GM12878 (cell line): ENCODE data around the gene GPC5. TPM values are rescaled to one million over a fixed set of nuclear protein-coding genes. Genes with fewer than 3 reads are reported as not detected.

ENCODE experiments used
- ATAC-seq: fragments of 200-7000 bp; cut with Tn5 transposase; 3 replicates; pipeline ENCODE4 v1.9.1; 2020; ENCODE audit warnings: mild to moderate bottlenecking, moderate library complexity
- BruUV-seq: library from RNA; stranded (reverse); fragments of 400-500 nt; replicated peaks from 2 replicates; lab custom pipeline; 2021; lab: Mats Ljungman, UMichigan
- CTCF ChIA-PET: fragments of 300-600 bp; sonication (Branson Sonifier 250); formaldehyde crosslinking; extraction: SDS; loops from one replicate; lab custom pipeline; 2021; ENCODE audit warnings: inconsistent platforms; lab: Yijun Ruan, JAX
- POLR2A ChIA-PET: fragments of 350-600 bp; formaldehyde crosslinking; extraction: SDS; loops from one replicate; lab custom pipeline; 2021; ENCODE audit warnings: inconsistent platforms; lab: Charles Lee
- RAD21 ChIA-PET: fragments of 300-600 bp; sonication (Branson Sonifier 250); formaldehyde crosslinking; loops from one replicate; lab custom pipeline; 2023; ENCODE audit warnings: antibody characterized with exemption; ENCODE audit not compliant: unreplicated experiment; lab: Charles Lee
- SMC1A ChIA-PET: fragments of 300-600 bp; sonication (Branson Sonifier 250); formaldehyde crosslinking; loops from one replicate; lab custom pipeline; 2023; ENCODE audit not compliant: unreplicated experiment, uncharacterized antibody; lab: Charles Lee
- DNase-seq: peaks from one replicate; pipeline ENCODE4 v3.0.0-alpha.2; 2011; ENCODE audit warnings: low read depth, low spot score
- FAIRE-seq: peaks from 3 replicates; lab custom pipeline; 2011; peaks lifted over from hg19 to GRCh38; lab: Jason Lieb, UNC
- H2AFZ ChIP-seq: 2 replicates; pipeline ENCODE4 v1.6.0; 2011; ENCODE audit warnings: low read depth, low read length, control low read depth; ENCODE audit not compliant: control insufficient read depth
- H3K27ac ChIP-seq: 2 replicates; pipeline ENCODE4 v1.5.1; 2011; ENCODE audit warnings: control low read depth; ENCODE audit not compliant: control insufficient read depth, insufficient read depth
- H3K27me3 ChIP-seq, 2 experiments: replicated peaks in 1 of 2; 2 replicates each; pipeline versions ENCODE4 v1.6.0 to v1.6.1; 2011; ENCODE audit warnings: low read length in 1 of 2; ENCODE audit not compliant: control insufficient read depth in 2 of 2, insufficient read depth in 2 of 2
- H3K36me3 ChIP-seq, 2 experiments: 2 replicates each; pipeline ENCODE4 v1.5.1; 2011; ENCODE audit warnings: low read length in 1 of 2; ENCODE audit not compliant: control insufficient read depth in 2 of 2, insufficient read depth in 2 of 2
- H3K4me1 ChIP-seq: 2 replicates; pipeline ENCODE4 v1.6.1; 2011; ENCODE audit warnings: mild to moderate bottlenecking, low read length, moderate library complexity, mixed read lengths; ENCODE audit not compliant: control insufficient read depth, insufficient read depth
- H3K4me2 ChIP-seq: 2 replicates; pipeline ENCODE4 v1.6.0; 2011; ENCODE audit warnings: control low read depth; ENCODE audit not compliant: control insufficient read depth, insufficient read depth
- H3K4me3 ChIP-seq: fragments of 200-600 bp; sonication (generic); 2 replicates; pipeline ENCODE4 v1.5.1; 2016
- H3K79me2 ChIP-seq: 2 replicates; pipeline ENCODE4 v1.6.0; 2011; ENCODE audit warnings: low read length; ENCODE audit not compliant: control insufficient read depth, insufficient read depth
- H3K9ac ChIP-seq: 2 replicates; pipeline ENCODE4 v1.8.0; 2011; ENCODE audit warnings: low read length, control low read depth, mixed read lengths; ENCODE audit not compliant: control insufficient read depth, insufficient read depth
- H3K9me3 ChIP-seq: replicated peaks from 3 replicates; pipeline ENCODE4 v1.5.1; 2011; ENCODE audit warnings: mild to moderate bottlenecking, low read length; ENCODE audit not compliant: control insufficient read depth, insufficient read depth
- H4K20me1 ChIP-seq: 2 replicates; pipeline ENCODE4 v1.6.0; 2011; ENCODE audit not compliant: control insufficient read depth, insufficient read depth
- BCL11A ChIP-seq: IDR thresholded peaks from 2 replicates; pipeline ENCODE4 v1.6.1; 2011; ENCODE audit warnings: low read depth, low read length
- BCL3 ChIP-seq: IDR thresholded peaks from 2 replicates; pipeline ENCODE4 v1.6.1; 2011; ENCODE audit warnings: borderline replicate concordance, low read depth, mild to moderate bottlenecking, moderate library complexity, low read length; ENCODE audit not compliant: insufficient read depth, poor library complexity, severe bottlenecking
- BHLHE40 ChIP-seq, 2 experiments: fragments of 450-650 bp in 1 of 2; IDR thresholded peaks; 2 replicates each; pipeline ENCODE4 v1.6.1; 2011 to 2017; ENCODE audit warnings: low read depth in 2 of 2, borderline replicate concordance in 1 of 2, improper control_type of control experiment in 1 of 2, low read length in 1 of 2, mild to moderate bottlenecking in 1 of 2
- BRCA1 ChIP-seq: IDR thresholded peaks from 2 replicates; pipeline ENCODE4 v1.6.1; 2011; ENCODE audit warnings: low read depth, low read length, improper control_type of control experiment
- CEBPB ChIP-seq, 2 experiments: fragments of 150-350 bp in 1 of 2; IDR thresholded peaks; 2 replicates each; pipeline ENCODE4 v1.6.1; 2012 to 2014; ENCODE audit warnings: low read depth in 2 of 2, low read length in 2 of 2, borderline replicate concordance in 1 of 2, inconsistent platforms in 1 of 2
- CHD4 ChIP-seq: fragments of 200-600 bp; sonication (generic); IDR thresholded peaks from 2 replicates; pipeline ENCODE4 v1.6.1; 2016; ENCODE audit warnings: mild to moderate bottlenecking
- GATAD2B ChIP-seq: fragments of 450-650 bp; conservative IDR thresholded peaks from 2 replicates; pipeline ENCODE4 v1.6.1; 2017; ENCODE audit warnings: low read depth, mild to moderate bottlenecking, moderate library complexity
- JUND ChIP-seq: IDR thresholded peaks from 2 replicates; pipeline ENCODE4 v1.6.1; 2012; ENCODE audit warnings: low read depth, mild to moderate bottlenecking, low read length, improper control_type of control experiment, moderate library complexity
- KAT2A ChIP-seq: conservative IDR thresholded peaks from 2 replicates; pipeline ENCODE4 v1.6.1; 2011; ENCODE audit warnings: low read depth, low read length; ENCODE audit not compliant: control insufficient read depth
- MTA3 ChIP-seq: IDR thresholded peaks from 2 replicates; pipeline ENCODE4 v1.6.1; 2012; ENCODE audit warnings: low read length, inconsistent platforms, borderline replicate concordance
- POLR2AphosphoS5 ChIP-seq: IDR thresholded peaks from 2 replicates; pipeline ENCODE4 v1.6.1; 2011; ENCODE audit warnings: mild to moderate bottlenecking, low read length, inconsistent platforms
- SIN3A ChIP-seq: IDR thresholded peaks from 2 replicates; pipeline ENCODE4 v1.6.1; 2012; ENCODE audit warnings: low read depth, low read length, improper control_type of control experiment
- SPI1 ChIP-seq: IDR thresholded peaks from 2 replicates; pipeline ENCODE4 v1.6.1; 2011; ENCODE audit warnings: low read depth, mild to moderate bottlenecking, low read length, moderate library complexity, borderline replicate concordance; ENCODE audit not compliant: insufficient read depth
- SREBF2 ChIP-seq: IDR thresholded peaks from 2 replicates; pipeline ENCODE4 v1.6.1; 2012; ENCODE audit warnings: mild to moderate bottlenecking, low read length
- TARDBP ChIP-seq: IDR thresholded peaks from 2 replicates; pipeline ENCODE4 v1.6.1; 2016; ENCODE audit warnings: borderline replicate concordance
- YY1 ChIP-seq: IDR thresholded peaks from 2 replicates; pipeline ENCODE4 v1.6.1; 2011; ENCODE audit warnings: low read depth, mild to moderate bottlenecking, low read length
- ZNF207 ChIP-seq: fragments of 450-650 bp; IDR thresholded peaks from 2 replicates; pipeline ENCODE4 v1.6.1; 2014; ENCODE audit warnings: antibody characterized with exemption, mild to moderate bottlenecking, borderline replicate concordance
- WGBS: methylation state at CpG from one replicate; pipeline ENCODE4 v1.1.6; 2016; ENCODE audit warnings: low lambda C conversion rate; ENCODE audit not compliant: insufficient replicate concordance, insufficient coverage; ENCODE audit errors: missing lambda C conversion rate; 5-methylcytosine and 5-hydroxymethylcytosine counted together
- in situ Hi-C: fragments of 300-500 bp; cut with MboI; formaldehyde crosslinking; loops from 9 replicates; pipeline ENCODE4 v1.14.3; 2018; ENCODE audit warnings: mixed read lengths
- intact Hi-C: fragments of 100-400 bp; cut with micrococcal nuclease; formaldehyde crosslinking; loops from one replicate; pipeline ENCODE4 v1.14.2; 2022; ENCODE audit not compliant: unreplicated experiment
- polyA plus RNA-seq, 11 experiments: library from polyadenylated mRNA; depleted of rRNA in 4 of 11; unstranded in 6 of 11; stranded (reverse) in 5 of 11; fragments of >200 nt; fragmentation: Nextera tagmentation in 4 of 11; fragmentation: Illumina TruSeq in 1 of 11; extraction: Ambion mirVana in 4 of 11; extraction: Trizol in 1 of 11; gene quantifications; 1 replicate in 1 of 11; 2 replicates in 10 of 11; pipeline versions ENCODE4 v1.2.1 to v1.2.3, GENCODE V29; 2011 to 2016; ENCODE audit warnings: inconsistent platforms in 2 of 11, missing spikeins in 2 of 11, low read depth in 1 of 11
- total RNA-seq, 4 experiments: library from RNA; depleted of rRNA in 3 of 4; stranded (reverse); fragments of >200 nt in 3 of 4; fragmentation: Illumina TruSeq in 1 of 4; extraction: Trizol in 1 of 4; gene quantifications; 2 replicates each; pipeline versions ENCODE4 v1.2.1 to v1.2.3, GENCODE V29; 2013 to 2021
- TF ChIP-seq, protein P1 (sequence below): IDR thresholded peaks from 2 replicates; pipeline ENCODE4 v1.6.1; 2012; ENCODE audit warnings: low read depth, low read length, improper control_type of control experiment
- TF ChIP-seq, protein P2 (sequence below): fragments of 450-650 bp; IDR thresholded peaks from 2 replicates; pipeline ENCODE4 v1.6.1; 2017; ENCODE audit warnings: antibody characterized with exemption, mild to moderate bottlenecking, moderate library complexity

Gene GPC5
- total and polyA plus RNA-seq, 10 of the 15 experiments (the other 5 are each of a cell fraction or from before 2014, with no cell fraction given): 0.05 to 0.87 (median 0.44) TPM; not detected in 1

GRCh38 chr13:91557328-91558090, 159.1 kb downstream of the GPC5 start (continued):
- TF ChIP-seq, protein P1, sequence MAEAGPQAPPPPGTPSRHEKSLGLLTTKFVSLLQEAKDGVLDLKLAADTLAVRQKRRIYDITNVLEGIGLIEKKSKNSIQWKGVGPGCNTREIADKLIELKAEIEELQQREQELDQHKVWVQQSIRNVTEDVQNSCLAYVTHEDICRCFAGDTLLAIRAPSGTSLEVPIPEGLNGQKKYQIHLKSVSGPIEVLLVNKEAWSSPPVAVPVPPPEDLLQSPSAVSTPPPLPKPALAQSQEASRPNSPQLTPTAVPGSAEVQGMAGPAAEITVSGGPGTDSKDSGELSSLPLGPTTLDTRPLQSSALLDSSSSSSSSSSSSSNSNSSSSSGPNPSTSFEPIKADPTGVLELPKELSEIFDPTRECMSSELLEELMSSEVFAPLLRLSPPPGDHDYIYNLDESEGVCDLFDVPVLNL: no peak
- TF ChIP-seq KAT2A (no peak), POLR2AphosphoS5 (no peak), SREBF2 (no peak), YY1 (no peak), MTA3 (no peak), BRCA1 (no peak), ZNF207 (no peak), CHD4 (no peak), TARDBP (no peak)

DNA sequence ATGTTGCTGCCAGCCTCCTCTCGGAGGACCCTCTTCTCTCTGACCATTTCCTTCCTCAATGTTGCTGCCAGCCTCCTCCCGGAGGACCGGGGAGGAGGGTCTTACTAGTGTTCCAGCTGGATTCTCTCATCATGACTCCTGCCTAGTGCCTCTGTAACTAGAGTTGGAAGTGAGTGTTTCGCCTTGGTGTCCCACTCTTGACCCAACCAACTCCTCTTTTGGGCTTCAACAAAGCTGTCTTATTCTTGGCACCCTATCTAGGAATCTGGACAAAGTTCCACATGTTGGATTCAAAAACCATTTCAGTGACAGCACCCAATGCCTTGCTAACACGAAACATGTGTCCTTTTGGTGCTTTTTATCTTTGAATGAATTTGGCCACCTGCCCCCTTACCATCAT, 165.4 kb downstream of the GPC5 start:
- no peak for DNase-seq
- Histone ChIP-seq H3K27ac (no peak overlapping the region), H3K79me2 (no peaks in the 10 kb centered on the region), H3K4me3 (no peak overlapping the region), H3K4me1 (no peaks in the 10 kb centered on the region), H2AFZ (no peak overlapping the region), H3K4me2 (no peak overlapping the region), H3K27me3 (no peaks in the 10 kb centered on the region), H4K20me1 (no peaks in the 10 kb centered on the region), H3K9ac (no peak overlapping the region), H3K9me3 (no peaks in the 10 kb centered on the region), H3K36me3 (no peaks in the 10 kb centered on the region)
- no TSS peak for BruUV-seq
- ChIA-PET POLR2A (no interaction called here), RAD21 (no interaction called here), SMC1A (no interaction called here), CTCF (no interaction called here)
- no peak for ATAC-seq
- WGBS: 40% methylated on average over 5 of the region's 5 CpGs
- no peak for FAIRE-seq
- in situ Hi-C loops (no loop called here), intact Hi-C loops (no loop called here)
- TF ChIP-seq SPI1: no peak
- no peak for TF ChIP-seq CEBPB (IDR thresholded peaks at IDR 0.05; ENCODE audit: borderline replicate concordance in 1 of 2, low read depth in 2 of 2, low read length in 2 of 2)
- no peak for TF ChIP-seq JUND
- TF ChIP-seq GATAD2B: no peak
- TF ChIP-seq SIN3A: no peak
- TF ChIP-seq, protein P2, sequence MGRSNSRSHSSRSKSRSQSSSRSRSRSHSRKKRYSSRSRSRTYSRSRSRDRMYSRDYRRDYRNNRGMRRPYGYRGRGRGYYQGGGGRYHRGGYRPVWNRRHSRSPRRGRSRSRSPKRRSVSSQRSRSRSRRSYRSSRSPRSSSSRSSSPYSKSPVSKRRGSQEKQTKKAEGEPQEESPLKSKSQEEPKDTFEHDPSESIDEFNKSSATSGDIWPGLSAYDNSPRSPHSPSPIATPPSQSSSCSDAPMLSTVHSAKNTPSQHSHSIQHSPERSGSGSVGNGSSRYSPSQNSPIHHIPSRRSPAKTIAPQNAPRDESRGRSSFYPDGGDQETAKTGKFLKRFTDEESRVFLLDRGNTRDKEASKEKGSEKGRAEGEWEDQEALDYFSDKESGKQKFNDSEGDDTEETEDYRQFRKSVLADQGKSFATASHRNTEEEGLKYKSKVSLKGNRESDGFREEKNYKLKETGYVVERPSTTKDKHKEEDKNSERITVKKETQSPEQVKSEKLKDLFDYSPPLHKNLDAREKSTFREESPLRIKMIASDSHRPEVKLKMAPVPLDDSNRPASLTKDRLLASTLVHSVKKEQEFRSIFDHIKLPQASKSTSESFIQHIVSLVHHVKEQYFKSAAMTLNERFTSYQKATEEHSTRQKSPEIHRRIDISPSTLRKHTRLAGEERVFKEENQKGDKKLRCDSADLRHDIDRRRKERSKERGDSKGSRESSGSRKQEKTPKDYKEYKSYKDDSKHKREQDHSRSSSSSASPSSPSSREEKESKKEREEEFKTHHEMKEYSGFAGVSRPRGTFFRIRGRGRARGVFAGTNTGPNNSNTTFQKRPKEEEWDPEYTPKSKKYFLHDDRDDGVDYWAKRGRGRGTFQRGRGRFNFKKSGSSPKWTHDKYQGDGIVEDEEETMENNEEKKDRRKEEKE: no peak
- TF ChIP-seq BHLHE40 (IDR thresholded peaks at IDR 0.05; ENCODE audit: borderline replicate concordance in 1 of 2, low read depth in 2 of 2, low read length in 1 of 2): no peak
- no peak for TF ChIP-seq BCL3
- no peak for TF ChIP-seq BCL11A
